ENCODE measurements around the gene UNK.

DNA sequence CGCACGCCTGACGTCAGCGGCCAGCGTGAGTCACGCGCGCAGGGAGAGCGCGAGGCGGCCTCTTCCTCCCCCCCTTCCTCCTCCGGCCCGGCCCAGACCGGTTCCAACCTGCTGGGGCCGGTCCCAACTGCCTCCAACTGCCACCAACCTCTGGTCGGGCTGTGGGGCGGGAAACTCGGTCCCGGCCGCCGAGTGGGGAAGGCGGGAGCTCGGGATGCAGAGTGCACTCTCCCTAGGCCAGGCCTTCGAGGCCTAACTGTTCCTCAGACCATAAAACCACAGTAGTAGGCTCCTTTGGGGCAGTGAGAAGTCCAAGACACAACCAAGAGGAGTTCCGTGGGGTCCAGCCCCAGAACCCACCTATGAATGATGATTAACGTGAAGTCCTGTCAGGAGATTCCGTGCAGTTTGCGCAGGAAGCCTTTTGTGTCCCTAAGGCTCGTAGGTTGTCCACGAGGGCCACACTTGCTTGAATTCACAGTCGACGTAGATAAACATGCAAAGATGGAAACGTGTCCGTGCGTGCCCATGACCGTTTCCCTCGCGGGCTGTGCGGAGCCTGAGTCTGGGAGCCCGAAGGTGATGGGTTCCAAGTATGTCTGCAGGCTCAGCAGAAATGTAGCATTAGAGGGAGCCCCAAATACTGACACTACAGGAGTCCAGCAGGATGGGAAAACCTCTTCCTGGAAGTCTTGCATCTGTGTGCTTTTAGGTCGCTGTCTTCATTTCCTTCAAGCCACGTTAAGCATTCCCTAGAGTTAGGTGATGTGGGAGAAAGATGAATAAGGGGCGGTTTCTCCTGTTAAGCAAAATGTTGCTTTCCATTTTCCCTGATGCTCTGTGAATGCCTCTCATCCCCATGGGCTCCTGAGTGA lies 647 bp downstream of the UNK start:
- peak; percentile 94 for TF ChIP-seq POLR2AphosphoS5 (IDR thresholded peaks at IDR 0.05; ENCODE audit: low read depth, low read length)
- TF ChIP-seq TAF1 (IDR thresholded peaks at IDR 0.05; ENCODE audit: borderline replicate concordance, insufficient read depth, low read length) = peak; percentile 92; the same call in 1 of the 2 replicates
